G401 (cell line): ENCODE measurements around the gene TMCO4. TPM values are rescaled to one million over a fixed set of nuclear protein-coding genes. Genes with fewer than 3 reads are reported as not detected.
A peak's percentile ranks its signal among the peaks of the same experiment; 100 is the strongest.

ENCODE experiments used
- DNase-seq: peaks from one replicate; pipeline ENCODE4 v3.0.0-alpha.2; 2015; ENCODE audit warnings: low spot score
- in situ Hi-C: cut with HindIII; loops from 2 replicates; pipeline ENCODE4 v1.10.0; 2016; ENCODE audit warnings: low sequenced_read_pairs, mixed read lengths
- total RNA-seq: library from RNA; depleted of rRNA; stranded (reverse); fragments of >200 nt; shearing (Covaris generic); gene quantifications from 2 replicates; pipeline ENCODE4 v1.2.3, GENCODE V29; 2014

The TMCO4 gene
- total RNA-seq, 1 experiment from 2014 or later: 12.6 TPM

GRCh38 chr1:19704247-19705113 is 95.2 kb downstream of the TMCO4 start:
- DNase-seq: peak; percentile 79
- in situ Hi-C loops: no loop called here

GRCh38 chr1:19703280-19703679 is 96.4 kb downstream of the TMCO4 start:
- in situ Hi-C loops: no loop called here
- no peak for DNase-seq

DNA sequence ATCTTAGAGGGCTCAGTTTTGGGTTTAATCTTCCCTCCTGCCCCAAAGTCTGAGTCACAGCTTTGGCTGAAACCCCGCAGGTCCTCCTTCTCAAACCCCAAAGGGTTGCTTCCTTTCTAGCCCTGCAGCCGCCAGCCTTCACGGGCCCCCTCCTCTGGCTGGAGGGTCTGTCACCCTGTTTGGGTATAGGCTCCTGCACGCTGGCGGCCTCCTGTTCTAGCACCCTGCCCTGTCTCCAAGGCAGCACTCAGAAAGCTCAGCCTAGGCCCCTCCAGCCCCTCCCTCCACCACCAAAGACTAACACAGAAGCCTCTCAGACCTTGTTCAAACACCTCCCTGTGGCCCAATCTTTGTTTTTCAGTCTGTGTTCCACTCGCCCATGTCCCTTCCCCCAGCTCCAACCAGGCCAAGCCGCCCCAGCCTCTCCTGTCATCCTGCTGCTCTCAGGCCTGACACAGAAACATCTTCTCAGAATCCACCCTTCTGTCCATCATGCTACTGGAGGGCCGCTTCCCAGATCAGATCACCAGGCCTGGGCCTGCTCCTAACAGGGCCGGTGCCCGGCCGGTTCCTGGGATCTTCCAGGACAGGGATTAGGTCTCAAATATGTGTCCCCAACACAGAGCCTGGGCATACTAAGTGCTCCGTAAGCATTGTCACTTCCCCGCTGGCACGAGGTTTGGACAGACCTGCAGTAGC is 99.5 kb downstream of the TMCO4 start:
- in situ Hi-C loops: no loop called here
- DNase-seq: no peak

DNA sequence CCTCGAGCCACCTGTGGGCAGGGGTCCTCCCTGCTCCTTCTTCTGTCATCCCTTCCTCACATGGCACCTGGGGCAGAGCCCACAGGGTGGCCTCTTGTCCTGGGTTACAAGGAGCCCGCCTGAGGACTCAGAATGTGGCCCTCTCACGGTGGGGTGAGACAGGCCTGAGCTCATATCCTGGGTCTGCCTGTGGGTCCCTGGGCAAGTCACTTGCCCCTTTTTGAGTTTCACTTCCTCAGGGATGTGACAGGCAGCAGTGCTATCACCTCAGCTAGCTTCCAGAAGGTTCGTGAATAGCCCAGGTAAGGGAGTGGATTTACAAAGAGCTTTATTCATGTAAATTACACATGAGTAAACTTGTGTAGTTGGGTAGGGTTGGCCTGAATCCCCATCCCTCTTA is 101.5 kb downstream of the TMCO4 start:
- DNase-seq: no peak
- in situ Hi-C loops: no loop called here

DNA sequence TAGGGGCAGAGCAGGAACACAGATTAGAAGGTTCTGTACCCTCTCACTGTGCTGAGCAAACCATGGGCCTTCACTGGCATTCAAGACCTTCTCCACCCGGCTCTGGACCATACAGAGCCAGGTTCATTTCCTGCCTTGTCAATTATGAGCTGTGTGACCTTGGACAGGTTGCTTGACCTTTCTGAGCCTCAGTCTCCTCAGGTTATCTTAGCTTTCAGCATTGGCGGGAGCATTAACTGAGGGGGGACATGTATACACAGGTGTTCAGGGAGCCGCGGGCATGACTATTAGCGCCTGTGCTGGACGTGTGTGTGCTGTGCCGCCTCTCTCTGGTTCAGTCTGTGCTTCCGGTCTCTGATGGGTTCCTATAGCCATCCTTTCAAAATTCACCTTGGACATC is 102.9 kb downstream of the TMCO4 start:
- in situ Hi-C loops: no loop called here
- no peak for DNase-seq

DNA sequence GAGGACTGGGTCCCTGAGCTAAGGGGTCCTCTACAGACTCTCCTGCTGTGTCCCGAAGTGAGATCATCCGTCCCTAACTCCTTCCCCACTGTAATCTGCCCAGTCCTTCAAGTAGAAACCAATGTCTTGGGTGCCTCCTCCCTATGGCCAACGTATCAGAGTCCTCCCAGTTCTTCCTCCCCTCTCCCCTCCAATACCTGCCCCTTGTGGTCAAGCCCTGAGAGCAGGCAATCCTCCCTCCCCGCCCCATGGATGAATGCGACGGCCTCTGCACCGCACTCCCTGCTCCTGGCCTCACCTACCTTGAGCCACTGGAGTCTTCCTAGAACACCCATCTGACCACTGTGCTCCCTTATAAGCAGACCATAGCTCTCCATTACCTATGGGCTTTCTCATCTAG is 103.9 kb downstream of the TMCO4 start:
- DNase-seq: no peak

GRCh38 chr1:19694298-19694697 is 105.4 kb downstream of the TMCO4 start:
- no peak for DNase-seq
- in situ Hi-C loops: no loop called here

More for the DNA sequence above, 103.9 kb downstream of the TMCO4 start:
- in situ Hi-C loops: no loop called here

DNA sequence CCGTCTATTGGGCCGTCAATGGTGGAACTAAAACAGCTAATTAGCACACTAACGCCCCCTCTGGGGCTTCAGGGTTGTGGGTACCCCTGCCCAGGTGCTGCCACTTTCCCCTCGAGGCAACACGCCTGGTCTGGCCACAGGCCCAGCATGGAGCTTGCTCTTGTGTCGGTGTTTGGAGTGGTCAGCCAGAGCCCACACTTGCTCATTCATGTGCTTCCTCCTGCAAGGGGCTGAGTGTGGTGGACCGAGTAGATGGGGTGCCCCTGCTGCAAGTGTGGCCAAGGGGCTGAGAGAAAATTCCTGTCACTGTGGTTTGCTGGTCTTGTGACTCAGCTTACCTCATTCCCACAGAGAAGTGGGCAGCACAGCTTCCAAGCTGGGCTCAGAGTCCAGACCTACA is 109.4 kb downstream of the TMCO4 start:
- no peak for DNase-seq
- in situ Hi-C loops: no loop called here

DNA sequence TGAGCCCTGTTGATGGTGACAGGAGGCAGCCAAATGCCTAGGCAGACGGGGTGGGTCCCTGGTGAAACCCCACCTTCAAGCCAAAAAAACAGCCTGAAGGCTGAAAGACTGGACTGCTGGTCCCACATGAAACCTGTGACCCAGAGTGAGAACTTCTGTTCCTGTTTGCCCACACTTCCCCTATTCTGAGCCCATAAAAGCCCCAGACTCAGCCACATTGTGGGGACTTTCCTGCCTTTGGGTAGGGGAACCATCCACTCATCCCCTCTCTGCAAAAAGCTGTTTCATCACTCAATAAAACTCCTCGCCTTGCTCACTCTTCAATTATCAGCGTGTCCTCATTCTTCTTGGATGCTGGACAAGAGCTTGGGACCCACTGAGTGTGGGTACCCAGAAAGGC is 109.9 kb downstream of the TMCO4 start:
- in situ Hi-C loops: no loop called here
- DNase-seq: no peak

- in situ Hi-C loops: no loop called here
These were observed 110.5 kb downstream of the TMCO4 start for GRCh38 chr1:19689085-19689757.

GRCh38 chr1:19688041-19688842 is 111.5 kb downstream of the TMCO4 start:
- DNase-seq: no peak
- in situ Hi-C loops: no loop called here

More at GRCh38 chr1:19689085-19689757, 110.5 kb downstream of the TMCO4 start:
- no peak for DNase-seq

DNA sequence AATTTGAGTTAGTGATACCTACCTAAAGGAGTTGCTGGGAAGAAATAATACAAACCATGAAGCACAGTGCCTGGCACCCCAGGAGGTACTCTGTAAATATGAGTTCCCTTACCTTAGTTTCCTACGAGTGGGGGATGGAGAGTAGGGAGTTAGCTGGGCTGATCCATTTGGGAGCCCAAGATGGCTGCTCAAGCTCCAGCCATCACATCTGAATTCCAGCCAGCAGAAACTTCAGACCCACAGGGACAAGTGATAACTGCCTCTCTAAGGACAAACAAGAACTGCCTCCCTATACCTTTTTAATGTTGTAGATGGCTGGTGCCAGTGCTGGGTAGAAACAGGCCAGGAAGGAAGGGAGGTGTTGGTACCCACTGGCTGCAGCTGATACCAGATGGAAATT is 112.3 kb downstream of the TMCO4 start:
- no peak for DNase-seq
- in situ Hi-C loops: no loop called here

DNA sequence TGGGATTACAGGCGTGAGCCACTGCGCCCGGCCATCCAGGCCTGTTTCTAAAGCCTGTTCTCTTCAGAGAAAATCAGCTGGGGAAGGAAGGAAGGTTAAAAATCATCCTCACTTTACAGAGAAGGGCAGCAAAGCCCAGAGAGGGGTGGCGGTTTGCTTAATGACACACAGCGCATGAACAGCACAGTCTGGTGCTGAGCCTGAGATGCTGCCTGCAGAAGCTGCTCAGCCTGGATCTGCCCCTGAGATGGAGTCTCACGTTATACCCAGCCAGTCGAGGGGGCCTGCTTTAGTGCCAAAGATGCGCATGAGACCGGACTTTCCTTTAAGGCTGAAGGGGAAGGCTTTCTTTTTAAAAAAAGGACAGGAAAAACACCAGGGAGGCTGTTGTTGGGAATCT is 113.7 kb downstream of the TMCO4 start:
- in situ Hi-C loops: no loop called here

DNA sequence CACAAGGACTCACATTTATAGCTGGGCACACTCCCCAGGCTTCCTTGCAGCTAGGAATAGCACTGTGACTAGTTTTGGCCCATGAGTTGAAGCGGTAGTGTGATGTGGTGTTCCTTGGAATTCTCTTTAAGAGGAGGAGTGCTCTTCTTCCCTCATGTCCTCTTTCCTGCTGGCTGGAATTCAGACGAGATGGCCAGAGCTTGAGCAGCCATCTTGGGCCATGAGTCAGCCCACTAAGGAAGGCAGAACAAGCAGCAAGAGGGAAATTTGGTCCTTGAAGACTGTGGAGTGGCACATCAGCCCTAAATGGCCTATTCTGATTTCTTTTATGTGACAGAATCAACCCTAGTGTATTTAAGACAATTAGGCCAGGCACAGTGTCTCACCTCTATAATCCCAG is 115.0 kb downstream of the TMCO4 start:
- in situ Hi-C loops: no loop called here
- DNase-seq: no peak

More for the DNA sequence above, 113.7 kb downstream of the TMCO4 start:
- DNase-seq: no peak

DNA sequence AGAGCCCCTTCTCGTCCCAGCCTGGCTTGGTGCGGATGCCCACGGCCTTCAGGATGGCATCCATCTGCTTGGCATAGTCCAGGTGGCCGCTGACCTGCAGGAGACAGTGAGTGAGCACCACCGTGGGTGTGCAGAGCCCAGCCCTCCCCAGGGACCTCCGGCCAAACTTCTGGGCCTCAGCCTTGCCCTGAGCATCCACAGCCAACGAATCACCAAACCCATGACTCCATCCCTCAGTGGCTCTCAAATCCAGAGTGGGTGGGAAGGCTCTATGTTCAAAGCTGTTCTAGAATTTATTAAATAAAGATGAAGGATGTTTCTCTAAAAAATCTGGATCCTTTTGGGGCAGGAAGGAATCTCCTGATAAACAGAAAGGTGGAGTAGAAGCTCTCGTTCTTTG is 116.4 kb downstream of the TMCO4 start:
- in situ Hi-C loops: no loop called here
- DNase-seq: no peak

- DNase-seq: no peak
- in situ Hi-C loops: no loop called here
These were observed 116.8 kb downstream of the TMCO4 start for GRCh38 chr1:19682901-19683300.

- in situ Hi-C loops: no loop called here
- DNase-seq: no peak
These were observed 117.5 kb downstream of the TMCO4 start for GRCh38 chr1:19682257-19682656.

DNA sequence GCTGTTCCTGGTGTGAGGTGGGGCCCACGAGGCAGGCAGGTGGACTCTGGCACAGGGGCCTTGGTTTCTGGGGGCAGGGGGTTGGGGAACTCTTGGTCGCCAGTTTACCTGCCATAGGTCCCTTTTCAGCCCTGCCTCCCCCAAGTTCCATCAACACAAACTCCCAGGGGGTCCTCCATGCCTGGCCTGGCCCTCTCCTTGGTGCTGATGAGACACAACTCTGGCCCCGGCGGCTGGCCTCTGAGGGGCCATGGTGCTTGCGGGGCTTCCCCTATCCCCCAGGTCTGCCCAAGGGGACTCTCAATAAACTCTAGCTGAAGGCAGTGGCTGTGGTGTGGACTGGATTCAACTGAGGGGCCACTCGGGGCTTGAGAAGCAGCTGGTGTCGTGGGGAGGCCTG is 119.1 kb downstream of the TMCO4 start:
- no peak for DNase-seq

DNA sequence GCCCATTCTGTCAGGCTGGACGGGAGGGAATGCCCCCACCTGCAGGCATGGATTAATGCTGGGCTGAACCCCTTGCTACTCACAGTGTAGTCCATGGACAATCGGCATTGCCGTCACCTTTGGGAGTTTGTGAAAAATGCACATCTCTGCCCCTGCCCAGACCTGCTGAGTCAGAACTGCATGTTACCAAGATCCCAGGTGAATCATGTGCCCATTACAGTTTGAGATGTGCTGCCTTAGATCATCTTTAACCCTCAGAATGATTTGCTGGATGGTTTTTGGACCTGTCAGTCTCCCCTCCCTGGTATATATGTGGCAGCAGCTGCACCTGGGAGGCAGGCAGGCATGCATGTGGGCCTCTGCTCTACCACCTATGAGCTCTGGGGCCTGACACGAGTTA is 120.0 kb downstream of the TMCO4 start:
- in situ Hi-C loops: no loop called here

More for the DNA sequence above, 119.1 kb downstream of the TMCO4 start:
- in situ Hi-C loops: no loop called here

More for the DNA sequence above, 120.0 kb downstream of the TMCO4 start:
- no peak for DNase-seq
